ENCODE measurements around the gene SLC2A5.
A peak's percentile ranks its signal among the peaks of the same experiment; 100 is the strongest.
"Not testable (repeated sequence)": the region's sequence is repeated elsewhere in the genome, so short reads cannot be mapped to it uniquely, and the experiment has no call there.

SLC2A5 gene

DNA sequence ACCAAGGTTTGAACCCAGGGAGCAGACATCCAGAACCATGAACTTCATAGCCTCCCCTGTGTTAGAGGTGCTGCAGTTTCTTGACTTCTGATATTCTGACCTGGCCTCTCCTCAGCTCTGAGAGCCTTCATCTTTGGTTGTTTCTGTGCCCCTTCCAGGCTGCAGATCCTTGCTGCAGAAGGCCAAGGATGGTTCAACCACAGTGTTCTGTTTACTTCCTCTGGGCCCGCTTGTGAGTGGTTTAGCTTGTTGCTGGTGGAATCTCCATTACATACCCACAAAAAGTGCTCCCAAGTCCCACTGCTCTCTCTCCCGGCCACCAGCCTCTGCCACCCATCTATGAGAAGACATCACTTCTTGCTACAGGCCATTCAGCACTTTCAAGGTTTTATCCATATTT is 34.2 kb downstream of the SLC2A5 start:
- no peak for DNase-seq

DNA sequence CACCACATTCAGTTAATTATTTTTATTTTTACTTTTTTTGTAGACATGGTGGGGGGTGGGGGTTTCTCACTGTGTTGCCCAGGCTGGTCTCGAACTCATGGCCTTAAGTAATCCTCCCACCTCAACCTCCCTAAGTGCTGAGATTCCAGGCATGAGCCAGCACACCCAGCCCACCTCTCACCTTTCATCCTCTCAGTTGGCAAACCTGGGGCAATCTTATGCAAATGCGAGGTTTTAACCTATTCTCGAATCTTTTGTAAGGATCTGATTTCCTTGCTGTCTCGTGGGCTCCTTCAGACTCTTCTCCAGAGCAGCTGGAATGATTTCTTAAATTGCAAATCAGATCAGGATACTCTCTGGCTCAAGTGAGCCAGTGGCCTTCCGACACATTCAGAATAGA is 36.1 kb downstream of the SLC2A5 start:
- DNase-seq, result no peak

DNA sequence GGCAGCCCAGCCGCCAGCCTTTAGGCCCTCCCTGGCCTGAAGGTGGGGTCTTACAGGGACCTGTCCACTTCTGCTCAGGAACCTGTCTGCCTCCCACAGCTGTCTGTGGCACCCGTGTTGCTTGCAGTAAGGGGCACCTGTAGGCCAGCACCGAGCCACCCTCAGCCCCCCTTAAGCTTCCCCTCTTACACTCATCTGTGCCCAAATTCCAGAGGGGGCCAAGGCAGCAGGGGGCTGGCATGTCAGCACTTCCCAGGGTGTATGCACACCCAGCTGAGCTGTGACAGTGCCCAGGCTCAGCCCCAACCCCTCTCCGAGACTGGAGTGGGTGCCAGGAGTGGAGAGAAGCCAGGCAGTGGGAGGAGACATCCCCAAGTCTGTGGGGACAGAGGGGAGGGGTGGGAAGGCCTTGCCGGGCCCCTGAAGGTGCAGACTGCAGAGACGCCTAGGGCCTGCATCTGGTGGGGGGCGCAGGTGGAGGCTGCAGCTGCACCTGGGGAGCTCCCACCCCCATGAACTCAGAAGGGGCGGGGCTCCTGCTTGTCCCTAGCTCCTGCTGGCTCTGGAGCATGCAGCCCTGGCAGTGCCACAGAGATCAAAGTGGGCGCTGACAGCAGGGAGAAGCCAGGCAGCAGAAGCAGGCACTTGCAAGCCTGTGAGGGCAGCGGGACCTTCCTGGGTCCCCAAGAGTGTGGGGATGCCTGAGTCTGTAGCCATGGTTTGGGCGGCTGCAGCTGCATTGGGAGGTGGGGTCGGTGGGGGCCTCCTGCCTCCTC is 37.8 kb downstream of the SLC2A5 start:
- DNase-seq, result no peak

DNA sequence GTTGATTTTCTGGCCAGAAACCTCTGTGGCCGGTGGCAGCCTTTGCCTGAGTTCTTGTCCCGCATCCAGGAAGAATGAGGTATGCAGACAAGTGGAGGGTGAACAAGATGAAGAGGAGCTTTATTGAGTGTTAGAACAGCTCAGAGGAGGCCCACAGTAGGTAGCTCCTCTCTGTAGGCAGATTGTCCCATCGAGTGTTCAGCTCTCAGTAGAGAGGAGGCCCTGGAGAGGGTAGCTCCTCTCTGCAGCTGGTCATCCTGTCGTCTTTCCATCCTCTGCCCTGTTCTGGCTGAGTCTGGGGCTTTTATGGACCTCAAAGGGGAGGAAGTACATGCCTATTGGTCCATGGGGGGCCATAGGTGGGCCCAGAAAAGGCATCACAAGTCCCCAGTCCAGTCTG is 38.4 kb downstream of the SLC2A5 start:
- not testable (repeated sequence) for DNase-seq

DNA sequence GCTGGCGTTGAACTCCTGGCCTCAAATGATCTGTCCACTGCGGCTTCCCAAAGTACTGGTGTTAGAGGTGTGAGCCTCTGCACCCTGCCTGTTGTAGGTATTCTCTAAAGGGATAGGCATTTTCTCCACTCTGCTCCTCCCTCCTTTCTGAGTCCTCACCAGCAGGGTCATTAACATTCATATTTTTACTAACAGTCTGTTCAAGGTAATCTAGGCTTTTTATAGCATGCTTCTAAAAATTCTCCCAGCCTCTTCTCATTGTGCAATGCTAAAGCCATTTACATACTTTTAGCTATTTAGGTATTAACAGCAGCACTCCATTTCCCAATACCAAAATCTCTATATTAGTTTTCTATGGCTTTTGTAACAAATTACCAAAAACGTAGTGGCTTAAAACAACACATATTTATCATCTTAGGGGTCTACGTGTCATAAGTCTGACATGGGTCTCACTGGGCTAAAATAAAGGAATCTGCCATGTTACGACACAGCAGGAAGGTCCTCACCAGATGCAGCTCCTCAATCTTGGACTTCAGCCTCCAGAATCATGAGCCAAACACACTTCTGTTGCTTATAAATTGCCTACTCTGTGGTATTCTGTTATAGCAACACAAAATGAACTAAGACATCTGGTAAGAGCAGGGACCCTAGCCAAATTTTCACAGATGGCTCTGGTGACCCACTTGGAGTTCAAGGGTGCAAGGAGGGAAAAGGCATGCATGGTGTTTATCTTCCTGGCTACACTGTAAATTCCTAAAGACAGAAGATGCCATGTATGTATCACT is 40.3 kb downstream of the SLC2A5 start:
- no peak for DNase-seq

DNA sequence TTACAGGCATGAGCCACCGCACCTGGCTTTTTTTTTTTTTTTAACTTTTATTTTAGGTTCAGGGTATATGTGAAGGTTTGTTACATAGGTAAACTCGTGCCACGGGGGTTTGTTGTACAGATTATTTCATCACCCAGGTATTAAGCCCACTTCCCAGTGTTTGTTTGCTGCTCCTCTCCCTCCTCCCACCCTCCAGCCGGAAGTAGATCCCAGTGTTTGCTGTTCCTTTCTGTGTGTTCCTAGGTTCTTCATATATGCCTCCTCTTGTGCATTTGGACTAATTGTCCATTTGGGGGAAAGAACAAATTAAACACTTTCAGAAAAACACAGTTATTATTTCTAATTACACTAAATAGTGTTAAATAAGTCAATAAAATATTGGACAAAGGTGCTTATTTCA is 42.1 kb downstream of the SLC2A5 start:
- DNase-seq, result no peak

DNA sequence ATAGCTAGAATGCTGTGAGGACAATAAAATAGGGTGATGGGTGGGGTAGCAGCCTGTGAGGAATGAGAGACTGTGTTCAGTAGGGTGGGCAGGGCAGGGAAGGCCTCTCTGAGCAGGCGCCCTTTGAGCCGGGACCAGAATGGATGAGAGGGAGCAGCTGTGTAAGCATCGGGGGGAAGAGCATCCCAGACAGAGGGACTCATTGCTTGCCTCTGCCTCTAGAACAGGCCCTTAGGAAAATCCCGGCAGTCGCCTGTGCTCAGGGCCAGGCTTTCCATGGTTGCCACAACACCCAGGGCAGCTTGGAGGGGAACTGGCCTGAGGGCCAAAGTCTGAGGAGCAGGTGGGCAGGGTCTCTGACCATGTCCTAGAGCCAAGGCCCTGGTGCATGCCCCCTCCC is 44.0 kb downstream of the SLC2A5 start:
- no peak for DNase-seq

DNA sequence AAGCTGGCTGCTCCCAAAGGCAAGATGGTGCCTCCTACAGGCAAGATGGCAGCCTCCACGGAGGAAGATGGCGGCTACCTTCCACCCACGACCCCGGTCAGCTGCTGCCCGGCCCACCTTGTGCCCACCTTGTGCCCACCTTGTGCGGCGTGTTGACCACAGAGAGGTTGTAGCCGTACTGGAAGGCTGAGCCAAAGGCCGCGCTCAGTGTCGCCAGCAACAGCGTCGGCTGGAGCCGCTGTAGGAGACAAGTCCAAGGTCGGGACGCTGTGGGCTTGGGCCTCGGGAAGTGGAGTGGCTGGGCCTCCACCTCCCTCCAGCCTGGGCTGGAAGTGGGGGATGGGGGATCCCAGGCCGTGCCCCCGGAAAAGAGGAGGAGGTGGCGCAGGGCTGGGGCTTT is 44.6 kb downstream of the SLC2A5 start:
- DNase-seq, result no peak

DNA sequence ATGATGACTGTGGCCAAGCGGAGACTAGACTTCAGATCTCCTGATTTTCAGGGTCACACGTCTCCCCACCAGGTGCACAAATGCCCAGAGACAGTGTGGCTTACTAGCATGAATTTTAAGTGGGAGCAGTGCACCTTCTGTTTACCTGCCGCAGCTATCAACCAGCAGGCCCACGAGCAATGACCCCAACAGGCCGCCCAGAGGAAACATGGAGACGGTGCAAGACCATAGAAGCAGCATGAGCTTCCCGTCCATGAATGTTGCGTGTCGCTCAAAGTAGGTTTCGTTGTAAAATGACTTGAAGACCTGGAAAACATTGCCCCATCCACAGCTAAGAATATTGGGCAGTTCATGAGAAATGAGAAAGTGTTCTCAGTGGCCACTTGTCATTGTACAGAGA is 46.7 kb downstream of the SLC2A5 start:
- DNase-seq, result no peak

DNA sequence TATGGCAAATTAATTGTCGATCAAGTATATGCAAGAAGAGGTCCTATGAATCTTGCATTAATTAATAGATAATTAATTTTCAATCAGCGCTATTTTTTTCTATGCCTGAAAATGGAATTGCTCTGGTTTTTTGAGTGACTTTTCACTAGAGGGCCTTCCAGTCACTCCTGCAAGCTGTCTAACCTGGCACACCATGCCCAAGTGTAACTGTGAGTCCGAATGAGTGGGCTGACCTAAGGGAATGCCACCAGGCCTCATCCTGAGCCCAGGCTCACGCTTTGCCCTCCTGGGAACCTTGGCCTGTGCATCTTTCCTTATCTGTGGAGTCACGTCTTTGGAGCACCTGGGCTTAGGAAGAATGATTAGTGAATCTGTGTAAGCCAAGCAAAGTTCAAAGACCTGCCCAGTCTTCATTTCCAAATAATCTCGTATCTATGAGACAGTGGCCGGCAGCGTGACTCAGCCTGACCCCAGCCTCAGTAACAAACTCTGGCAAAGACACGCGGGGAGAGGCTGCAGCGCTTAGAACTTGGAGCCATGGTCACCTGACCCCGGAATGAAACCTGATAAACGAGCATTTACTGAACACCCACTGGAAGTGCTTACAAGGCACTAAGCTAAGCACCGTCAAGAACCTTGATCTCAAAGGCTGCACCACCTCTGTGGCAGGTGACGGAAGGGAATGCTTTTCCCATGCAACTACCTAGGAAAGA is 47.3 kb downstream of the SLC2A5 start:
- not testable (repeated sequence) for DNase-seq

DNA sequence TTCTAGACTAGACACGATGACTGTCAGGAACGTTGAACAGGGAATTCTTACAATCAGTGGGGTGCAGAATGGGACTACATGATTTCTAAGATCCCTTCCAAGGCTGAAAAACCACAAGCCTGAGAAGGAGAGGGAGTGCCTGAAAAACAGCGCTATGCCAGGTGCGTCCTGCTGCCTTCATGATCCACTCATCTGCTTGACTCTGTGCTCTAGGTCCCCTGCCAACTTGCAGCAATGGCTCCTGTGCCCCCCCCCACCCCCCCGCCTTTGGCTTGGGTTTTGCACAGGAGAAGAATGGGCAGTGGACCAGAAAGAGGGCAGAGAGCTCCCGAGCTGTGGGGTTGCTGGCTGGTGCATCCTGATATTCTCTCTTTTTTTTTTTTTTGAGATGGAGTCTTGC is 49.1 kb downstream of the SLC2A5 start:
- DNase-seq, result no peak

DNA sequence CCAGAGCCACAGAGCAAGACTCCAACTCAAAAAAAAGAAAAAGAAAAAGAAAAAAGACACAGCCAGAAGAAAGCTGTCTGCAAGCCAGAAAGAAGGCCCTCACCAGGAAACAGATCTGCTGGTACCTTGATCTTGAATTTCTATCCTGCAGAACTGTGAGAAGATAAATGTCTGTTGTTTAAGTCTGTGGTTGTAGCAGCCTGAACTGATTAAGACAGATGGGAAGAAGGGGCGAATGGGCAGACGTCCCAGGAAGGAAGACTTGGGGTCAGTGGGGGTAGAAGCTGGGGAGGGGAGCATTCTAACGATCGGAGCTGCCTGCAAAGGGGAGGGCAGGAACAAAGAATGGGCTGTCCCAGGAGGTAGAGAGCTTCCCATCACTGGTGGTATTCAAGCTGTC is 49.5 kb downstream of the SLC2A5 start:
- no peak for DNase-seq

DNA sequence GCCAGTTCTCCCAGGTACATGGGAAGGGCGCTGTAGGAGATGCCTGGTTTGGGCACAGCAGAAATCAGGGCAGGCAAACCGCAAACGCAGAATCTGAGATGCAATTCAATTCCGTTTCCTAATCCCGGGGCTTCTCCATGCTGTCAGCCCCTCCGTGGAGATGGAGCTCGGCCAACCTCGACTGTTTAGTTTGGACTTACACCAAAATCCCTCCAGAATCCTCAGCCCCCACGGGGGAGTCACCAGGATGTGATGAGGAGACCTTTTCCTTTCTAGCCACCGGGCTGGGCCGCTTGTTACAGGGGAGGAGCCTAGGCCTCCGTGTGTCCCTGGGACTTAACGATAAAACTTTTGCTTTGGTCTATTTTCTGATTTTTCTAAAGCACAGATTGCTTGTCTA is 51.1 kb downstream of the SLC2A5 start:
- peak; percentile 26 for DNase-seq

DNA sequence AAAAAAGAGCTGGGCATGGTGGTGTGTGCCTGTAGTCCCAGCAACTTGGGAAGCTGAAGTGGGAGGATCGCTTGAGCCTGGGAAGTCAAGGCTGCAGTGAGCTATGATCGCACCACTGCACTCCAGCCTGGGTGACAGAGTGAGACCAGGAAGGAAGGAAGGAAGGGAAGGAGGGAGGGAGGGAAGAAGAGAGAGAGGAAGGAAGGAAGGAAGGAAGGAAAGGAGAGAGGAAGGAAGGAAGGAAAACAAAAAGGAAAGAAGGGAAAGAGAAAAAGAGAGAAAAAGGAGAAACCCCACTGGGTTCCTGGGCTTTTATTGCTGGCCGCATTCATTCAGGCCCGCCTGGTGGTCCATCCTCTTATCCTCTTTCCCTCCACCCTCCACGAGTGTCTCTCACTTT is 53.0 kb downstream of the SLC2A5 start:
- no peak for DNase-seq

DNA sequence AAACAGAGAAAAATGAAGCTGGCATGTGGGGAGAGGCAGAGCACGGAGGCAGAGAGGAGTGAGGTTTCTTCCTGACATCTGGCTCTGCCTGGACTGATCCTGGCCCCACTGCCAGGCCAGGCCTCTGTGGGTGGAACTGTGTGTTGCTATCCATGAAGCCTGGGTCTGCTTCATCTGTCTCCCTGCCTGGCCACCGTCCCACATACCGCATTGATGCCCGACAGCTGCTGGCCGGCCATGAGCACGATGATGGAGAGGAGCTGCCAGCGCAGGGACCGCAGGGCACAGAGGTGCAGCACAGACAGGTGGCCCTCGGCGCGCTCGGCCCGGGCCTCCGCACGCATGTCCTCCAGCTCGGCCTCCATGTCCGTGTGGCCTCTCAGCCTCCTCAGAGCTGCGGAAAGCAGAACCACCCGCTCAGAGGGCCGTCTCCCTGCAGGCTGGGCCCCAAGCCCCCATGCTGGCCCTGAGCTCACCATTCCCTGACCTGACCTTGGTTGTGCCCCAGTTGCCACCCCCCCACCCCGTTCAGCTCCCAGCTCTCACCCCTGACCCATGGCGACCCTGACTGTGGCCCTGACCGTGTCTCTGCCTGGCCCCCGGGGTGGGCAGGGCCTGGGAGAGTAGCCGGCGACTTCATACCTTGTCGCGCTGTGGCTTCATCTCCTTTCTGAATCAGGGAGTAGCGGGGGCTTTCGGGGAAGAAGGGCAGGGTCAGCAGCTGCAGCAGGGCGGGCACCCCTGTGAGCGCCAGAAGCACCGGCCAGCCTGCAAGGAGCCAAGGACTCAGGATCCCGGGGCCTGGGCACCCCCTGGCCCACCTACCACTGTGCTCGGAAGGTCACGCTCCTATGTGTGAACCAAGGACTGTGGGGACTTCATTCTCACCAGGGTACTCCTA is 54.7 kb downstream of the SLC2A5 start:
- no peak for DNase-seq

DNA sequence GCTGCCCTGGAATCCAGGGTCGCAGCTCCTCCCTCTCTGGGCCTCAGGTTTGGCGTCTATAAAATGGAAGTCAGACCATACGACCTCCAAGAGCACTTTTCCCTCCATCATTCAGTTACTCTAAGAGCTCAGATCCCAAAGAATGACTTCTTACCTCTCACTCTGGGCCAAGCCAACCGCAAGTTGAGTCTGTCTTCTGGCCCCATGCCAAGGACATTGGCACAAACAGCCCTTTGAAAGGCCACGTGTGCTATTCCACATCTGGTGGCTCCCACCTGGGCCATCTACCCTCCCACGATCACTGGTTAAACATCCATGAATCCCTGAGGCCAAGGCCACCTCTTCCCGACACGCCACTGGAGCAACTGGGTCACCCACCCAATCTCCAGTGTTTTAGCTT is 55.6 kb downstream of the SLC2A5 start:
- no peak for DNase-seq

DNA sequence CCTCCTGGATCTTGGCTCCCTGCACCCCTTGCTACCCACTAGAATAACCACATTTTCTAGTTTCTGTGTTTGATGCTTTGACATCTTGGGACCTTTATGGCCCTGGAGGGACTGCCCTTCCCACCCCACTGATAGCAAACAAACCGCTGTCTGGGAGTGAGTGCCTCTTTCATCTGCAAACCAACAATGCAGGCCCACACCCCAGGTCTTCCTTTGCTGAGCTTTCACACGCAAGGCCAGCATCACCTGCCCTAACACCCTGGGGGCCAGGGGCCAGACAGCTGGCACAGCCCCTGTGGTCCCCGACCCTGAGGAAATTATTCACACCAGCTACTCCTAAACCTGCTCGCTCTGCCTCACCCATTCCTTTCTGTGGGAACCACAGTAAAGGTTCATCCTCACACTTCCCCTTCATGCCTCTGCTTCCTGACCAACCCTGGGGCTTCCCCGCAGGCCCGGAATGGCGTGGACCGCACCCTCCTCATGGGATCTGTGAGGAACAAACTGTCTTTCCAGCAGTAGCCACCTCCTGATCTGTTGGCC is 58.6 kb downstream of the SLC2A5 start:
- no peak for DNase-seq

DNA sequence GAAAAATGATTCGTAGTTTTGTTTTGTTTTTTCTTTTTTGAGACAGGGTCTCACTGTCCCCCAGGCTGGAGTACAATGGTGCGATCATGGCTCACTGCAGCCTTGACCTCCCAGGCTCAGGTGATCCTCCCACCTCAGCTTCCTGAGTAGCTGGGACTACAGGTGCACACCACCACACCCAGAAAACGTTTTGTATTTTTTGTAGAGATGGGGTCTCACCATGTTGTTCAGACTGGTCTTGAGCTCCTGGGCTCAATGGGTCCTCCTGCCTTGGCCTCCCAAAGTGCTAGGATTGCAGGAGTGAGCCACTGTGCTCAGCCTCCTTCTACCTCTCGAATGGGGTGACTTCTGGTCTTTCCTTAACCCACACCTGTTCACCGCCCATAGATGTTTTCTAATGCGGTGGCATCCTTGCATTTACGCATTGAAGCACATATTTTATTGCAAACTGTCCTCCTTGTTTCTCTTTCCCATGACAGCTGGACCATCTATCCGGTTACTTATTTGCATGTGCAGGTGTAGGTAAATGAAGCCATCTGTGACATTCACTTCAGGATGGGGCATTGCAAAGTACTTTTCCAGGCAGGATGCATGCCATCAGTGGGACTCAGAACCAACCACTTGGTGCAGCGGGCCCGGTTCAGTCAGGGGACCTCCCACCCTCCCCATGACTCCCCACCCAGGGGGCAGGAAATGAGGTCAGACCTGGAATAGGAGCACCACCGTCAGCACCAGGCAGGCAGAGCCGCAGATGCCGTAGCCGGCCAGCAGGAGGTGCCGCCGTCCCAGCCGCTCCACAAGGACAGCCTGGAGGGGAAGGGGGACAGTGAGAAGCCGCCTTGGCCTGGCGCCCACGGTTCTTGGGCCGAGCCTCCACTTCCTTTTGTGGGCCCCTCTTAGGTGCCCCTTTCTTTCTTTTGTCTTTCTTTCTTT is 59.7 kb downstream of the SLC2A5 start:
- DNase-seq, result peak; percentile 29

DNA sequence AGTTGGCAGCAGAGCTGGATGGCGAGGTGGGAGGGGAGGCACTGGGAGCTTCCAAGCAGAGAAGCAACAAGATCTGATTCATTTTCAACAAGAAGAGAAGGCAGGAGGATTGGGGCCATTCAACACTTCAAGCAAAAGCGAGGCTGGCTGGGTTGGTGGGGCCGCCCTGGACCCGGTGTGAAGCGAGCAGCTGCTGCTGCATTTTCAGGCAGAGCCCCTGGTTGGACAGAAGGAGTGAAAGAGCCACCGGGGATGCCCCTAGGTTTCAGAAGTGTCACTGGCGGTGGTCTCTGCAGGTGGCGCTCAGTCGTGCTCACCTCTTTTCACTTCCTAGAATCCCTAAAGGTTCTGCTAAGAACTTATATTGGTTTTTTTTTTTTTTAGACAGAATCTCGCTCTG is 61.2 kb downstream of the SLC2A5 start:
- DNase-seq, result no peak

DNA sequence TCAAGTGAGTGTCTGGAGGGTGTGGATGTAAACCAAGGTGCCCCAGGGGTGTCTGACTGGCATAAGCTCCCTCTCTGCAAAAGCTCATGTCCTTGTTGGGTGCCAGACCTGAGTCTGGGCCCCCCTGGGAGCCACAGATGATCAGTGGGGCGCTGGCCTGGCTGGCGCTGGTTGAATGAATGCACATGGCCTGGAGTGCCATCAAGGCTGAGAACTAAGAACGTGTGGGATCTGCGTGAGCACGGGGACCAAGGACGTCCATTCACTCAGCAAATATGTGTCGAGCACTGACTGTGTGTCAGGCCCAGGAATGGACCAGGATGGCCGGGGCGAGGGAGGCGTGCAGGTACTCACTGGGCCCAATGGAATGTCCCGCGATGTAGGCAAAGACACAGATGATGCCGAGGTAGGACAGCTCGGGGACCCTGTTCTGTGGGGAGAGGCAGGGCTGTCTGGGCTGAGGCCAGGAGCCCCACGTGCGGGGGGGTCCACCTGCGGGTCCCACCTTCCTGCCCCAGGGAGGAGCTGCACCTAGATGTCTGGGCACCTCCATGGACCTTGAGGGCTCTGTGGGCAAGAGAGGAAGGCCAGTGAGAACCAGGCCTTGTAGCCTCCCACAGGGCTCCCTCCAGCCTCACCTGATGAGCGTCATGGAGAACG is 62.3 kb downstream of the SLC2A5 start:
- no peak for DNase-seq

DNA sequence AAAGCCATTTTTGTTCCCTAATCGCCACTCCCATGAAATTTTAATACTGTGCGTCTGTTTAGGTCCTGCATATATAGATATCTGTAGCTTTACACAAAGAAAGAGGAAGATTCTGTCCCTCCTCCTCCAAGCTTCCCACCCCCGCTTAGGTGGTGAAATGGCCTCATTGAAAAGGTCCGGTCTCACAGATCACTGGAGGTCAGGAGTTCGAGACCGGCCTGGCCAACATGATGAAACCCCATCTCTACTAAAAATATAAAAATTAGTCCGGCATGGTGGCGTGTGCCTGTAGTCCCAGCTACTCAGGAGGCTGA is 64.1 kb downstream of the SLC2A5 start:
- DNase-seq, result no peak
